HEK293 (cell line): ENCODE measurements around the gene SYAP1.
"Not testable (repeated sequence)": the region's sequence is repeated elsewhere in the genome, so short reads cannot be mapped to it uniquely, and the experiment has no call there.

Experiments used
- CTCF ChIP-seq: fragments of 450-650 bp; formaldehyde crosslinking; IDR thresholded peaks from 2 replicates; pipeline ENCODE4 v1.5.1; 2016; ENCODE audit warnings: missing biosample characterization, missing genetic modification characterization
- INSM2 ChIP-seq: fragments of 450-650 bp; formaldehyde crosslinking; IDR thresholded peaks from 2 replicates; pipeline ENCODE4 v1.5.1; 2016; ENCODE audit warnings: missing biosample characterization, missing genetic modification characterization
- REPIN1 ChIP-seq: fragments of 450-650 bp; formaldehyde crosslinking; IDR thresholded peaks from 2 replicates; pipeline ENCODE4 v1.5.1; 2017; ENCODE audit warnings: missing biosample characterization, missing genetic modification characterization, low read depth
- SP3 ChIP-seq: fragments of 450-650 bp; formaldehyde crosslinking; IDR thresholded peaks from 2 replicates; pipeline ENCODE4 v1.5.1; 2016; ENCODE audit warnings: missing biosample characterization, missing genetic modification characterization
- TRIM28 ChIP-seq: IDR thresholded peaks from 2 replicates; pipeline ENCODE4 v1.6.1; 2011; ENCODE audit warnings: low read length, control low read depth, borderline replicate concordance
- YY1 ChIP-seq: fragments of 450-650 bp; formaldehyde crosslinking; IDR thresholded peaks from 2 replicates; pipeline ENCODE4 v1.5.1; 2018; ENCODE audit warnings: missing biosample characterization, missing genetic modification characterization
- ZBTB1 ChIP-seq: fragments of 450-650 bp; formaldehyde crosslinking; IDR thresholded peaks from 2 replicates; pipeline ENCODE4 v1.5.1; 2016; ENCODE audit warnings: missing biosample characterization, missing genetic modification characterization
- ZFP37 ChIP-seq: fragments of 450-650 bp; formaldehyde crosslinking; IDR thresholded peaks from 2 replicates; pipeline ENCODE4 v1.5.1; 2016; ENCODE audit warnings: missing biosample characterization, missing genetic modification characterization
- ZNF26 ChIP-seq: fragments of 450-650 bp; formaldehyde crosslinking; IDR thresholded peaks from 2 replicates; pipeline ENCODE4 v1.5.1; 2016; ENCODE audit warnings: missing biosample characterization, missing genetic modification characterization
- ZNF274 ChIP-seq, 2 experiments: fragments of 200-500 bp in 1 of 2; fragments of 450-650 bp in 1 of 2; sonication (Bioruptor generic) in 1 of 2; formaldehyde crosslinking in 1 of 2; IDR thresholded peaks; 2 replicates each; pipeline versions ENCODE4 v1.5.1 to v1.6.1; 2014 to 2016; ENCODE audit warnings: borderline replicate concordance in 1 of 2, inconsistent platforms in 1 of 2, low read length in 1 of 2, missing biosample characterization in 1 of 2, missing genetic modification characterization in 1 of 2
- ZNF449 ChIP-seq: fragments of 450-650 bp; formaldehyde crosslinking; IDR thresholded peaks from 2 replicates; pipeline ENCODE4 v1.5.1; 2017; ENCODE audit warnings: missing biosample characterization, mild to moderate bottlenecking, missing genetic modification characterization, moderate library complexity

- TF ChIP-seq SP3 (tag by site-specific recombination); CTCF (tag by site-specific recombination); INSM2 (tag by site-specific recombination); TRIM28; ZNF274 (IDR thresholded peaks at IDR 0.05; ENCODE audit: low read length); ZNF274 (tag by site-specific recombination; IDR thresholded peaks at IDR 0.05; ENCODE audit: borderline replicate concordance); YY1 (tag by site-specific recombination); ZNF449 (tag by site-specific recombination); ZFP37; ZNF26 (tag by site-specific recombination); REPIN1; ZBTB1 (tag by site-specific recombination): not testable (repeated sequence)
Measured at GRCh38 chrX:16784440-16784839, 65.0 kb downstream of the SYAP1 start.
